ENCODE measurements around the gene PIPOX.

PIPOX gene, protein sequence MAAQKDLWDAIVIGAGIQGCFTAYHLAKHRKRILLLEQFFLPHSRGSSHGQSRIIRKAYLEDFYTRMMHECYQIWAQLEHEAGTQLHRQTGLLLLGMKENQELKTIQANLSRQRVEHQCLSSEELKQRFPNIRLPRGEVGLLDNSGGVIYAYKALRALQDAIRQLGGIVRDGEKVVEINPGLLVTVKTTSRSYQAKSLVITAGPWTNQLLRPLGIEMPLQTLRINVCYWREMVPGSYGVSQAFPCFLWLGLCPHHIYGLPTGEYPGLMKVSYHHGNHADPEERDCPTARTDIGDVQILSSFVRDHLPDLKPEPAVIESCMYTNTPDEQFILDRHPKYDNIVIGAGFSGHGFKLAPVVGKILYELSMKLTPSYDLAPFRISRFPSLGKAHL

DNA sequence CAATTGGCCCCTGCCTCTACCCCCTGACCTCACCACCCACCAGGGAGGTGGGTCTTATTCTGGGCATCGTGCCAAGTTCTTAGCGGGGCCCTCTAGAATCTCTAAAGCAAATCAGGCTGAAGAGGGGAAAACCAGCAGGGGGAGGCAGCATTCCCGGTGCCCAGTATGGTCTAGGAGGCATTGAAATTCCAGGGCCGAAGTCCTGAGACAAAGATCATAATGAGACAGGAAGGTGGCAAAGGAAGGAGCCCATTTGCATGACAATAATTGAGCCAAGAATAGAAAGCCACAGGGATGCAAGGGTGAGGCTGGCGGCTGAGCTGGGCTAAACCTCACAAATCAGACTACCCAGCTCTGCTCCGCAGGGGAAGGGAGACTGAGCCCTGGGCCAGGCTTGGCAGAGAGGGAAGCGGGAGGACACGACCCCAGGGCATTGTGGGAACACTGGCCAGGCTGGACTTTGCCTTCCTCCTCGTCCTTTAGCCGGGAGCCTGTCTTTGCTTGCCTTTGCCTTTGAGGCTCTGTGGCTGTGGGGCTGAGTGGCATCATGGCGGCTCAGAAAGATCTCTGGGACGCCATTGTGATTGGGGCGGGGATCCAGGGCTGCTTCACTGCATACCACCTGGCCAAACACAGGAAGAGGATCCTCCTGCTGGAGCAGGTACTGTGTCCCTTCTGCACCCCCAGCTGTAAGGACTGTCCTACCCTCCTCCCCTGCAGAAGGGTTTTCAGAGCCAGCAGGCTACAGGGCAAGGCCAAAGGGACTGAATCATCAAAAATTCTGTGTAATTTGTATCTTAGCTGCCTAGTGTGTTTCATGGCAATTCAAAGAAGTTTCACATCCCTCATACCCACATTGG is at the start of gene PIPOX:
TSS of gene PIPOX (plus strand) at position 463 of the 860 bp plus-strand sequence. CDS start at position 548, 85 bp downstream.
- H3K4me3 Mint-ChIP-seq: no peak within 1 kb of the TSS
- H3K9me3 Mint-ChIP-seq: no peaks in the 10 kb centered on the region
- H3K36me3 Mint-ChIP-seq (ENCODE audit: low read depth): no peaks in the 10 kb centered on the region
- H3K4me1 Mint-ChIP-seq (ENCODE audit: low read depth): peaks cover 16% of the 10 kb centered on the region
- H3K27me3 Mint-ChIP-seq: peaks cover 3% of the 10 kb centered on the region
- H3K27ac Mint-ChIP-seq: no peak within 1 kb of the TSS

DNA sequence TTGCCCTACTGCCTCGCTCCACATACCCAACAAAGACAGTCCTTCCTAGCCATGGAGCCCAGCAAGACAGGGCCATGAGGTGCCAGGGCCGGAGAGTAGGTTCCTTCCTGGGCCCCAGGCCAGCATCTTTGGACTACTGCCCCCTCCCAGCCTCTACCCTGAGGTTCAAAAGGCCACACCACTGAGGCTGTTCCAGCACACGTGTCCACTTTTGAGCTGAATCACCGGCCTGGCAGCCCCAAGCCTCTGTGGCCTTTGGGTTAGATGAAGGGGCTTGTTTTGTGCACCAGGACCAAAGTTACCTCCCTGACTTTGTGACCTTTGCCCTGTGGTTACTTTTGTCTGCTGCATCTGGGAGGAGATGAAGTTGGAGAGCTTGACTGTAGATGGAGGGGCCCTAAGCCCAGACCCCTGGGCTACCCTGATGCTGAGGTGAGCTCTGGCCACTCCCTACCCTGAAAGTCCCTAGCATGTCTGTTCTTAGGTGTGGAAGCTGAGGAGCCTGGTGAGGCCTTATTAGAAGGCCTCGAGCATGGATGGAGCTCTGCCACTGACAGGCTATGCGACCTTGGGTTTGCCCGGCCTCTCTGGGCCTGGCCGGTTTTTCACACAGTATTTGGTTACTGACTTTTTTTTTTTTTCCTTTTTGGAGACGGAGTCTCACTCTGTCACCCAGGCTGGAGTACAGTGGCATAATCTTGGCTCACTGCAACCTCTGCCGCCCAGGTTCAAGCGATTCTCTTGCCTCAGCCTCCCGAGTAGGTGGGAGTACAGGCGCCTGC is 49.1 kb upstream of the PIPOX start:
- Mint-ChIP-seq H3K9me3 (no peaks in the 10 kb centered on the region), H3K36me3 (ENCODE audit: low read depth) (no peaks in the 10 kb centered on the region), H3K27me3 (peaks cover 7% of the 10 kb centered on the region), H3K4me3 (no peak overlapping the region), H3K27ac (no peak overlapping the region), H3K4me1 (ENCODE audit: low read depth) (no peaks in the 10 kb centered on the region)

- Mint-ChIP-seq H3K27me3 (peaks cover 15% of the 10 kb centered on the region), H3K9me3 (no peaks in the 10 kb centered on the region), H3K4me3 (no peak overlapping the region), H3K36me3 (ENCODE audit: low read depth) (no peaks in the 10 kb centered on the region), H3K4me1 (ENCODE audit: low read depth) (no peaks in the 10 kb centered on the region), H3K27ac (no peak overlapping the region)
Measured at GRCh38 chr17:28996554-28997096, 46.3 kb upstream of the PIPOX start.

DNA sequence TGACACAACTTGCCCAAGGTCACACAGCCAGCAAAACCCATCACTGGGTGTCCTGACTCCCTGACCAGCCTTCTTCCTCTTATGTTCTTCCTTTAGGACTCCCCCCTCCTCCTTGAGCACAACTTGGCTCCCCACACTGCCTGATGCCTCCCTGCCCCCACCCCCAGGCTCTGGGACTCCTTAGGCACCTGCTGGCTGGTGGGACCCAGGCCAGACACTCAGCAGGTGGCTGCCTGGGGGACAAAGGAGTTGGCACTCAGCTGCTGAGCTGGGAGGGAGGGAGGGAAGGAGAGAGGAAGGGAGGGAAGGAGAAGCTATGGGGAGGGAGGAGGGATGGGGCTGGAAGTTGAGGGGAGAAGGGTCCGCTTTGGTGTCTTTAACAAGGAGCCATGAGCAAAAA is 45.1 kb upstream of the PIPOX start:
- no peaks in the 10 kb centered on the region for H3K9me3 Mint-ChIP-seq
- H3K4me1 Mint-ChIP-seq (ENCODE audit: low read depth): no peaks in the 10 kb centered on the region
- H3K27ac Mint-ChIP-seq: no peak overlapping the region
- peaks cover 17% of the 10 kb centered on the region for H3K27me3 Mint-ChIP-seq
- no peak overlapping the region for H3K4me3 Mint-ChIP-seq
- H3K36me3 Mint-ChIP-seq (ENCODE audit: low read depth): no peaks in the 10 kb centered on the region

- Mint-ChIP-seq H3K36me3 (ENCODE audit: low read depth) (no peaks in the 10 kb centered on the region), H3K9me3 (no peaks in the 10 kb centered on the region), H3K27me3 (peaks cover 27% of the 10 kb centered on the region), H3K4me3 (no peak overlapping the region), H3K4me1 (ENCODE audit: low read depth) (no peaks in the 10 kb centered on the region), H3K27ac (no peak overlapping the region)
Measured at GRCh38 chr17:28999206-28999605, 43.7 kb upstream of the PIPOX start.

GRCh38 chr17:29000973-29001372 is 42.0 kb upstream of the PIPOX start:
- no peaks in the 10 kb centered on the region for H3K9me3 Mint-ChIP-seq
- H3K4me3 Mint-ChIP-seq: no peak overlapping the region
- no peaks in the 10 kb centered on the region for H3K4me1 Mint-ChIP-seq (ENCODE audit: low read depth)
- H3K36me3 Mint-ChIP-seq (ENCODE audit: low read depth): no peaks in the 10 kb centered on the region
- no peak overlapping the region for H3K27ac Mint-ChIP-seq
- peaks cover 35% of the 10 kb centered on the region for H3K27me3 Mint-ChIP-seq

GRCh38 chr17:29002811-29003210 is 40.1 kb upstream of the PIPOX start:
- Mint-ChIP-seq H3K36me3 (ENCODE audit: low read depth) (no peaks in the 10 kb centered on the region), H3K27me3 (peaks cover 48% of the 10 kb centered on the region), H3K9me3 (no peaks in the 10 kb centered on the region), H3K4me3 (no peak overlapping the region), H3K4me1 (ENCODE audit: low read depth) (no peaks in the 10 kb centered on the region), H3K27ac (no peak overlapping the region)

DNA sequence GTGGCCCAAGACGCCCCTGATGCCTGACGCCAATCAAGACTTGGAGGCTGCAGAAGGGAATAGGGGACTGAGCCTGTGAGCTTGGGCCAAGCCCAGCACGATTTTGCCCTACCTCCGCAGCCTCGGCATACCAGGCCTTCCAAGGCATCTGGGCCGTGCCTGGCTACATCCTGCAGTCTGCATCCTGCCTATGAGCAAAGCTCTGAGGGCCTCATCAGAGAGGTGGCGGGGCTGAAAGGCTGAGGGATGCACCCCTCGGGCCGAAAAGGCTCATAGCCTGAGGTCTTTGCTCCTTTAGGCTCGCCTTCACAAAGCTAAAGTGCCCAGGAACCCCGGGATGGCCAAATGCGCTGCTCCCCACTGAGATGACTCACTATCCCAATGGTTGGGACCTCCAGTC is 39.7 kb upstream of the PIPOX start:
- no peaks in the 10 kb centered on the region for H3K9me3 Mint-ChIP-seq
- no peak overlapping the region for H3K4me3 Mint-ChIP-seq
- H3K27ac Mint-ChIP-seq: no peak overlapping the region
- peaks cover 45% of the 10 kb centered on the region for H3K27me3 Mint-ChIP-seq
- H3K36me3 Mint-ChIP-seq (ENCODE audit: low read depth): no peaks in the 10 kb centered on the region
- no peaks in the 10 kb centered on the region for H3K4me1 Mint-ChIP-seq (ENCODE audit: low read depth)

GRCh38 chr17:29004081-29004692 is 38.8 kb upstream of the PIPOX start:
- H3K27me3 Mint-ChIP-seq: peaks cover 51% of the 10 kb centered on the region
- no peaks in the 10 kb centered on the region for H3K4me1 Mint-ChIP-seq (ENCODE audit: low read depth)
- H3K9me3 Mint-ChIP-seq: no peaks in the 10 kb centered on the region
- H3K36me3 Mint-ChIP-seq (ENCODE audit: low read depth): no peaks in the 10 kb centered on the region
- no peak overlapping the region for H3K27ac Mint-ChIP-seq
- no peak overlapping the region for H3K4me3 Mint-ChIP-seq

- H3K27me3 Mint-ChIP-seq: peaks cover 55% of the 10 kb centered on the region
- H3K36me3 Mint-ChIP-seq (ENCODE audit: low read depth): no peaks in the 10 kb centered on the region
- H3K4me1 Mint-ChIP-seq (ENCODE audit: low read depth): no peaks in the 10 kb centered on the region
- no peak within 1 kb of the TSS for H3K4me3 Mint-ChIP-seq
- no peaks in the 10 kb centered on the region for H3K9me3 Mint-ChIP-seq
- H3K27ac Mint-ChIP-seq: no peak within 1 kb of the TSS
Measured at GRCh38 chr17:29005936-29006511, 36.9 kb upstream of the PIPOX start, which contains the start of gene SEZ6. SEZ6 (minus strand) TSS chr17:29006033; CDS start chr17:29005869, 164 bp downstream.

DNA sequence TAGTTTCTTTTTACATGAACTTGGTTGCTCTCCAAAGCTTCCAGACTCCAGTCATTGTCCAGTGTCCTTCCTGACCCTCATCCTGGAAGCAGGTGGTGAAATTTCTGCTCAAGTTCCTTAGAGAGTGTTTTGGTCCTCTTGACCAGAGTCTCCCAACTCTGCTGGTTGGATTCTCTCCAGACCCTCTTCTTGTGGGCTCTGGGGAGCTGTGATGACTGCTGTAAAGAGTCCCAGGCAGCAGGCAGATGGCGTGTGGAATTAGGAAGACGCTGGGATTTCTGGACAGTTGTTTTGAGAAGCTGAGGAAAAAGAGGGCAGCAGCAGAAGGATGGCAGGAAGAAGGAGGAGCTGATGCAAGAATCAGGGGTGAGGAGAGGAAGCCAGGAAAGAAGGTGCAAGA is 35.5 kb upstream of the PIPOX start:
- no peak overlapping the region for H3K27ac Mint-ChIP-seq
- no peak overlapping the region for H3K4me3 Mint-ChIP-seq
- no peaks in the 10 kb centered on the region for H3K9me3 Mint-ChIP-seq
- peaks cover 55% of the 10 kb centered on the region for H3K27me3 Mint-ChIP-seq
- no peaks in the 10 kb centered on the region for H3K4me1 Mint-ChIP-seq (ENCODE audit: low read depth)
- no peaks in the 10 kb centered on the region for H3K36me3 Mint-ChIP-seq (ENCODE audit: low read depth)

- Mint-ChIP-seq H3K4me1 (ENCODE audit: low read depth) (no peaks in the 10 kb centered on the region), H3K9me3 (no peaks in the 10 kb centered on the region), H3K27me3 (peaks cover 52% of the 10 kb centered on the region), H3K4me3 (no peak overlapping the region), H3K27ac (no peak overlapping the region), H3K36me3 (ENCODE audit: low read depth) (no peaks in the 10 kb centered on the region)
Measured at GRCh38 chr17:29007860-29008455, 35.0 kb upstream of the PIPOX start.

DNA sequence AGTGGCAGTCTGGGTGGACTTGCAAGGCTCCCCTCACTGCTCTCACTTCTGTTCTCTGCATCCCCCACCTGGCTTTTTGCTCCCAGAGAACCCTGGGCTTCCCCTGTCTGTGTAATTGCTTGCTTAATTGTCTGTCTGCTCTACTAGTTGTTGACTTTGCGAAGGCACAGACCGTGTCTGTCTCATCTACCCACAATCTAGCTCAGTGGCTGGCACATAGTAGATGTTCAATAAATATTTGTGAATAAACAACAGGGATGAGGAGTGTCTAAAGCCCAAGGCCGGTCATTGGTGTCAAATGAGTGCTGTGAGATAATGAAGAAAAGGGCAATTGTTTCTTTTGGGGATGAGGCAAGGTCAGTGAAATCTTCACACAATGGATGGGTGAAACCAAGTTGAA is 34.4 kb upstream of the PIPOX start:
- no peaks in the 10 kb centered on the region for H3K4me1 Mint-ChIP-seq (ENCODE audit: low read depth)
- peaks cover 50% of the 10 kb centered on the region for H3K27me3 Mint-ChIP-seq
- no peak overlapping the region for H3K4me3 Mint-ChIP-seq
- H3K27ac Mint-ChIP-seq: no peak overlapping the region
- no peaks in the 10 kb centered on the region for H3K9me3 Mint-ChIP-seq
- no peaks in the 10 kb centered on the region for H3K36me3 Mint-ChIP-seq (ENCODE audit: low read depth)

DNA sequence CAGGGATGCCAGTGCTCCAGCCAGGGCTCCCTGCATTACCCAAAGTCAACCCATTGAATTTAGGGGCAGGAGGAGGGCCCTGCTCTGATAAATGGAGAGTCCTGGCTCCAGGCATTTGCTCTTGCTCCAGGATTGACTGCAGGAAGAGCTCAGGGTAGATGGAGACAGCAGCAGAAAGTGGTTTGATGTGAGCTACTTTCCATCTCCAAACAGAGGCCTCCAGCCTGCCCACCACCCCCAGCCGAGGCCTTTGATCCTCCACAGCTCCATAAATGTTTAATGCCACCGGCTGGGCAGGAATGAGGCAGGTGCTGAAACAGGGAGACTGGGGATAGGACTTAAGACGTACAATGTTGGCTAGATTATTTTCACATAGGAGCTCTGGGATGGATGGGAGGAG is 32.8 kb upstream of the PIPOX start:
- H3K4me1 Mint-ChIP-seq (ENCODE audit: low read depth): no peaks in the 10 kb centered on the region
- H3K4me3 Mint-ChIP-seq: no peak overlapping the region
- H3K36me3 Mint-ChIP-seq (ENCODE audit: low read depth): no peaks in the 10 kb centered on the region
- H3K27me3 Mint-ChIP-seq: peaks cover 44% of the 10 kb centered on the region
- H3K27ac Mint-ChIP-seq: no peak overlapping the region
- no peaks in the 10 kb centered on the region for H3K9me3 Mint-ChIP-seq
